GM23338 (cell line): Measurements from ENCODE around the gene ARAP1. TPM values are rescaled to one million over a fixed set of nuclear protein-coding genes. Genes with fewer than 3 reads are reported as not detected.

ENCODE experiments used
- ATAC-seq: fragments of 200-7000 bp; cut with Tn5 transposase; 3 replicates; pipeline ENCODE4 v1.9.1; 2020
- DNase-seq: peaks from one replicate; pipeline ENCODE4 v3.0.0-alpha.2; 2015; ENCODE audit warnings: low spot score
- H2AFZ ChIP-seq: fragments of 200-600 bp; sonication (generic); 2 replicates; pipeline ENCODE4 v1.8.0; 2016; ENCODE audit warnings: antibody characterized with exemption, mild to moderate bottlenecking, moderate library complexity
- H3F3A ChIP-seq: fragments of 200-600 bp; sonication (generic); replicated peaks from 2 replicates; pipeline ENCODE4 v1.8.0; 2017; ENCODE audit warnings: antibody characterized with exemption, mixed run types, low read depth
- H3K27ac ChIP-seq: fragments of 200-600 bp; sonication (generic); 2 replicates; pipeline ENCODE4 v1.6.1; 2016; ENCODE audit warnings: low read depth
- H3K27me3 ChIP-seq: fragments of 200-600 bp; sonication (generic); 2 replicates; pipeline ENCODE4 v1.8.0; 2016; ENCODE audit warnings: mild to moderate bottlenecking, mixed run types, moderate library complexity; ENCODE audit not compliant: insufficient read depth
- H3K36me3 ChIP-seq: fragments of 200-600 bp; sonication (generic); 2 replicates; pipeline ENCODE4 v1.8.0; 2016; ENCODE audit warnings: mild to moderate bottlenecking; ENCODE audit not compliant: insufficient read depth
- H3K4me1 ChIP-seq: fragments of 200-600 bp; sonication (generic); 2 replicates; pipeline ENCODE4 v1.8.0; 2016; ENCODE audit warnings: mild to moderate bottlenecking, moderate library complexity; ENCODE audit not compliant: insufficient read depth
- H3K4me2 ChIP-seq: fragments of 200-600 bp; sonication (generic); 2 replicates; pipeline ENCODE4 v1.7.1; 2017; ENCODE audit warnings: mixed run types
- H3K4me3 ChIP-seq: fragments of 200-600 bp; sonication (generic); 2 replicates; pipeline ENCODE4 v1.6.1; 2016; ENCODE audit warnings: mixed run types
- H3K79me2 ChIP-seq: fragments of 200-600 bp; sonication (generic); replicated peaks from 2 replicates; pipeline ENCODE4 v1.8.0; 2017; ENCODE audit warnings: mild to moderate bottlenecking; ENCODE audit not compliant: insufficient read depth
- H3K9me2 ChIP-seq: fragments of 200-600 bp; sonication (generic); 2 replicates; pipeline ENCODE4 v1.8.0; 2017; ENCODE audit not compliant: insufficient read depth
- H4K20me1 ChIP-seq: fragments of 200-600 bp; sonication (generic); replicated peaks from 2 replicates; pipeline ENCODE4 v1.8.0; 2017; ENCODE audit warnings: mild to moderate bottlenecking; ENCODE audit not compliant: insufficient read depth
- H3K27ac Mint-ChIP-seq: 2 replicates; pipeline ENCODE4 v1.8.0; 2020; ENCODE audit warnings: inconsistent platforms, mild to moderate bottlenecking, moderate library complexity, mixed read lengths
- H3K27me3 Mint-ChIP-seq: 3 replicates; pipeline ENCODE4 v1.8.0; 2022; ENCODE audit warnings: low read depth, mild to moderate bottlenecking, moderate library complexity, mixed read lengths, inconsistent platforms; ENCODE audit not compliant: insufficient read depth, poor library complexity
- H3K36me3 Mint-ChIP-seq: 3 replicates; pipeline ENCODE4 v1.8.0; 2021; ENCODE audit warnings: low read depth, mild to moderate bottlenecking, inconsistent platforms, moderate library complexity, mixed read lengths
- H3K4me1 Mint-ChIP-seq: 3 replicates; pipeline ENCODE4 v1.8.0; 2020; ENCODE audit warnings: mild to moderate bottlenecking, inconsistent platforms, mixed read lengths
- H3K4me3 Mint-ChIP-seq: 3 replicates; pipeline ENCODE4 v1.8.0; 2021; ENCODE audit warnings: moderate library complexity, mild to moderate bottlenecking, inconsistent platforms, mixed read lengths
- H3K9me3 Mint-ChIP-seq: 3 replicates; pipeline ENCODE4 v1.8.0; 2020; ENCODE audit warnings: moderate library complexity, mild to moderate bottlenecking, inconsistent platforms, mixed read lengths
- CREB1 ChIP-seq: fragments of 250-450 bp; sonication (Bioruptor Pico); IDR thresholded peaks from 2 replicates; pipeline ENCODE4 v1.5.0; 2020; ENCODE audit warnings: low read depth, mild to moderate bottlenecking, moderate library complexity
- ETS1 ChIP-seq: IDR thresholded peaks from 2 replicates; pipeline ENCODE4 v1.6.1; 2016; ENCODE audit warnings: antibody characterized with exemption
- EZH2 ChIP-seq: fragments of 200-600 bp; sonication (generic); IDR thresholded peaks from one replicate; pipeline ENCODE4 v1.8.0; 2017; ENCODE audit warnings: antibody characterized with exemption, mild to moderate bottlenecking, low read depth; ENCODE audit not compliant: unreplicated experiment
- EZH2phosphoT487 ChIP-seq: fragments of 200-600 bp; sonication (generic); IDR thresholded peaks from one replicate; pipeline ENCODE4 v1.8.1; 2018; ENCODE audit warnings: antibody characterized with exemption; ENCODE audit not compliant: unreplicated experiment
- JUNB ChIP-seq: IDR thresholded peaks from one replicate; pipeline ENCODE4 v1.6.1; 2016; ENCODE audit warnings: antibody characterized with exemption; ENCODE audit not compliant: unreplicated experiment
- NANOG ChIP-seq: IDR thresholded peaks from 2 replicates; pipeline ENCODE4 v1.6.1; 2016; ENCODE audit warnings: antibody characterized with exemption, borderline replicate concordance
- POLR2AphosphoS5 ChIP-seq: IDR thresholded peaks from 2 replicates; pipeline ENCODE4 v1.6.1; 2016; ENCODE audit warnings: antibody characterized with exemption, low read depth
- STAT1 ChIP-seq: IDR thresholded peaks from one replicate; pipeline ENCODE4 v1.6.1; 2016; ENCODE audit warnings: antibody characterized with exemption; ENCODE audit not compliant: unreplicated experiment
- ZNF114 ChIP-seq: fragments of 250-450 bp; sonication (Bioruptor Pico); IDR thresholded peaks from 2 replicates; pipeline ENCODE4 v1.5.0; 2020; ENCODE audit warnings: mild to moderate bottlenecking, moderate library complexity
- ZNF331 ChIP-seq: fragments of 250-450 bp; sonication (Bioruptor Pico); IDR thresholded peaks from 2 replicates; pipeline ENCODE4 v1.5.0; 2020; ENCODE audit warnings: low read depth, mild to moderate bottlenecking, moderate library complexity
- ZNF462 ChIP-seq: fragments of 250-450 bp; sonication (Bioruptor Pico); IDR thresholded peaks from 2 replicates; pipeline ENCODE4 v1.5.0; 2020; ENCODE audit warnings: mild to moderate bottlenecking, moderate library complexity
- polyA plus RNA-seq: library from polyadenylated mRNA; unstranded; fragments of >200 nt; fragmentation: Nextera tagmentation; extraction: Ambion mirVana; gene quantifications from 2 replicates; pipeline ENCODE4 v1.2.1, GENCODE V29; 2016
- total RNA-seq: library from RNA; depleted of rRNA; stranded (reverse); fragments of >200 nt; shearing (Covaris generic); gene quantifications from 2 replicates; pipeline ENCODE4 v1.2.3, GENCODE V29; 2014
- TF ChIP-seq, protein P1 (sequence below), 2 experiments: fragments of 200-600 bp in 1 of 2; sonication (generic) in 1 of 2; conservative IDR thresholded peaks; 2 replicates each; pipeline versions ENCODE4 v1.5.1 to v1.6.1; 2016 to 2017; ENCODE audit warnings: antibody characterized with exemption in 2 of 2, low read depth in 2 of 2, mild to moderate bottlenecking in 2 of 2, moderate library complexity in 1 of 2
- TF ChIP-seq, protein P2 (sequence below): IDR thresholded peaks from one replicate; pipeline ENCODE4 v1.6.1; 2018; ENCODE audit warnings: antibody characterized with exemption; ENCODE audit not compliant: unreplicated experiment

ARAP1 gene
- total and polyA plus RNA-seq, 2 experiments from 2014 or later, result 24.5 to 116 TPM

GRCh38 chr11:72652133-72652532 lies 100.1 kb downstream of the ARAP1 start:
- Mint-ChIP-seq H3K4me1 (peaks cover 22% of the 10 kb centered on the region), H3K9me3 (no peaks in the 10 kb centered on the region), H3K27me3 (peaks cover 15% of the 10 kb centered on the region), H3K4me3 (no peak overlapping the region), H3K36me3 (no peaks in the 10 kb centered on the region), H3K27ac (no peak overlapping the region)
- Histone ChIP-seq H3K4me2 (no peak overlapping the region), H3K27me3 (no peaks in the 10 kb centered on the region), H3F3A (no peaks in the 10 kb centered on the region), H3K36me3 (no peaks in the 10 kb centered on the region), H3K79me2 (no peaks in the 10 kb centered on the region), H3K27ac (no peak overlapping the region), H2AFZ (no peak overlapping the region), H3K4me1 (peaks cover 5% of the 10 kb centered on the region; the same call in 1 of the 2 replicates), H3K9me2 (no peaks in the 10 kb centered on the region), H4K20me1 (no peaks in the 10 kb centered on the region), H3K4me3 (no peak overlapping the region)
- TF ChIP-seq, protein P1, sequence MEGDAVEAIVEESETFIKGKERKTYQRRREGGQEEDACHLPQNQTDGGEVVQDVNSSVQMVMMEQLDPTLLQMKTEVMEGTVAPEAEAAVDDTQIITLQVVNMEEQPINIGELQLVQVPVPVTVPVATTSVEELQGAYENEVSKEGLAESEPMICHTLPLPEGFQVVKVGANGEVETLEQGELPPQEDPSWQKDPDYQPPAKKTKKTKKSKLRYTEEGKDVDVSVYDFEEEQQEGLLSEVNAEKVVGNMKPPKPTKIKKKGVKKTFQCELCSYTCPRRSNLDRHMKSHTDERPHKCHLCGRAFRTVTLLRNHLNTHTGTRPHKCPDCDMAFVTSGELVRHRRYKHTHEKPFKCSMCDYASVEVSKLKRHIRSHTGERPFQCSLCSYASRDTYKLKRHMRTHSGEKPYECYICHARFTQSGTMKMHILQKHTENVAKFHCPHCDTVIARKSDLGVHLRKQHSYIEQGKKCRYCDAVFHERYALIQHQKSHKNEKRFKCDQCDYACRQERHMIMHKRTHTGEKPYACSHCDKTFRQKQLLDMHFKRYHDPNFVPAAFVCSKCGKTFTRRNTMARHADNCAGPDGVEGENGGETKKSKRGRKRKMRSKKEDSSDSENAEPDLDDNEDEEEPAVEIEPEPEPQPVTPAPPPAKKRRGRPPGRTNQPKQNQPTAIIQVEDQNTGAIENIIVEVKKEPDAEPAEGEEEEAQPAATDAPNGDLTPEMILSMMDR (conservative IDR thresholded peaks at IDR 0.05; ENCODE audit: low read depth in 2 of 2), result no peak
- TF ChIP-seq ZNF331 (CRISPR knock-in tag) (no peak), POLR2AphosphoS5 (no peak), NANOG (no peak), CREB1 (CRISPR knock-in tag) (no peak), ZNF462 (CRISPR knock-in tag) (no peak), EZH2phosphoT487 (no peak), JUNB (no peak), STAT1 (no peak), ZNF114 (CRISPR knock-in tag) (no peak), EZH2 (no peak), ETS1 (no peak)
- TF ChIP-seq, protein P2, sequence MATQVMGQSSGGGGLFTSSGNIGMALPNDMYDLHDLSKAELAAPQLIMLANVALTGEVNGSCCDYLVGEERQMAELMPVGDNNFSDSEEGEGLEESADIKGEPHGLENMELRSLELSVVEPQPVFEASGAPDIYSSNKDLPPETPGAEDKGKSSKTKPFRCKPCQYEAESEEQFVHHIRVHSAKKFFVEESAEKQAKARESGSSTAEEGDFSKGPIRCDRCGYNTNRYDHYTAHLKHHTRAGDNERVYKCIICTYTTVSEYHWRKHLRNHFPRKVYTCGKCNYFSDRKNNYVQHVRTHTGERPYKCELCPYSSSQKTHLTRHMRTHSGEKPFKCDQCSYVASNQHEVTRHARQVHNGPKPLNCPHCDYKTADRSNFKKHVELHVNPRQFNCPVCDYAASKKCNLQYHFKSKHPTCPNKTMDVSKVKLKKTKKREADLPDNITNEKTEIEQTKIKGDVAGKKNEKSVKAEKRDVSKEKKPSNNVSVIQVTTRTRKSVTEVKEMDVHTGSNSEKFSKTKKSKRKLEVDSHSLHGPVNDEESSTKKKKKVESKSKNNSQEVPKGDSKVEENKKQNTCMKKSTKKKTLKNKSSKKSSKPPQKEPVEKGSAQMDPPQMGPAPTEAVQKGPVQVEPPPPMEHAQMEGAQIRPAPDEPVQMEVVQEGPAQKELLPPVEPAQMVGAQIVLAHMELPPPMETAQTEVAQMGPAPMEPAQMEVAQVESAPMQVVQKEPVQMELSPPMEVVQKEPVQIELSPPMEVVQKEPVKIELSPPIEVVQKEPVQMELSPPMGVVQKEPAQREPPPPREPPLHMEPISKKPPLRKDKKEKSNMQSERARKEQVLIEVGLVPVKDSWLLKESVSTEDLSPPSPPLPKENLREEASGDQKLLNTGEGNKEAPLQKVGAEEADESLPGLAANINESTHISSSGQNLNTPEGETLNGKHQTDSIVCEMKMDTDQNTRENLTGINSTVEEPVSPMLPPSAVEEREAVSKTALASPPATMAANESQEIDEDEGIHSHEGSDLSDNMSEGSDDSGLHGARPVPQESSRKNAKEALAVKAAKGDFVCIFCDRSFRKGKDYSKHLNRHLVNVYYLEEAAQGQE, result no peak
- DNase-seq, result no peak
- no peak for ATAC-seq
